NCI-H187 treated with DMSO at 0.1 percent for 48 hours (cell line): Measurements from ENCODE around the gene VAT1.
A peak's percentile ranks its signal among the peaks of the same experiment; 100 is the strongest.
"Not testable (repeated sequence)": the region's sequence is repeated elsewhere in the genome, so short reads cannot be mapped to it uniquely, and the experiment has no call there.

Source experiments
- DNase-seq: peaks from one replicate; lab custom pipeline; 2025; lab: John Stamatoyannopoulos, UW

Gene VAT1

DNA sequence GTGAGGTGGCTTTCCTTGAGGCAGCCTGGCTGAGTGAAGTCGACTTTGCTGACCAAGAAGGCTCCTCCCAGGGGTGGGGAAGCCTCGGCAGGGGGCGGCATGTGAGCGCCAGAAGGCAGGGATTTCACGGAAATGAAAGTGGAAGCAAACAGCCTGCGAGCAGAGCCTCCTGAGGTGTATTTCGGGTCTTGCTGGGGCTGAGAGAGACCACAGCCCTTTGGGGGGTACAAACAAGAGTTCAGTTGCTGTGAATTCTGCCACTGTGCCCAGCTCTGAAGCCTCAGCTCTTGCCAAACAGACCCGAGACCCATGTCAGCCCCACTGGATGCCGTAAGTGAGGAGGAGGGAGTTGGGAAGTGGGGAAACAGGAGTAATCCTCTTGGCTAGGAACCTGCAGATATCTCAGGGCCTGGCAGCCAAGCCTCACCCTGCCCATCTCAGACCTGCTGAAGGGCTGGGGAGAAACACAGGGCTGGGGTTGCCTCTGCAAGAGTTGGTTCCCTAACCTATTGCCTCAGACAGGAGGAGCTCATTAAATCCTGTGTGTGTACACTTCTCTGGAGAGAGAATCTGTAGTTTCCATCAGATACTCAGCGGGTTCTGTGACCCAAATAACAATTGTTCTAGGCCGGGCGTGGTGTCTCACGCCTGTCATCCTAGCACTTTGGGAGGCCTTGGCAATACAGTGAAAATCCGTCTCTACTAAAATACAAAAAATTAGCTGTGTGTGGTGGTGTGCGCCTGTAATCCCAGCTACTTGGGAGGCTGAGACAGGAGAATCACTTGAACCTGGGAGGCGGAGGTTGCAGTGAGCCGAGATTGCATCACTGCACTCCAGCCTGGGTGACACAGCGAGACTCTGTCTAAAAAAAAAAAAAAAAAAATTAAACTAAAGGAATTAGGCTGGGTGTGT, 15.3 kb downstream of the VAT1 start, which contains the start of gene IFI35:
TSS of gene IFI35 (plus strand) at position 146 of the 913 bp plus-strand sequence. CDS start at position 310, 164 bp downstream.
- DNase-seq = no peak

DNA sequence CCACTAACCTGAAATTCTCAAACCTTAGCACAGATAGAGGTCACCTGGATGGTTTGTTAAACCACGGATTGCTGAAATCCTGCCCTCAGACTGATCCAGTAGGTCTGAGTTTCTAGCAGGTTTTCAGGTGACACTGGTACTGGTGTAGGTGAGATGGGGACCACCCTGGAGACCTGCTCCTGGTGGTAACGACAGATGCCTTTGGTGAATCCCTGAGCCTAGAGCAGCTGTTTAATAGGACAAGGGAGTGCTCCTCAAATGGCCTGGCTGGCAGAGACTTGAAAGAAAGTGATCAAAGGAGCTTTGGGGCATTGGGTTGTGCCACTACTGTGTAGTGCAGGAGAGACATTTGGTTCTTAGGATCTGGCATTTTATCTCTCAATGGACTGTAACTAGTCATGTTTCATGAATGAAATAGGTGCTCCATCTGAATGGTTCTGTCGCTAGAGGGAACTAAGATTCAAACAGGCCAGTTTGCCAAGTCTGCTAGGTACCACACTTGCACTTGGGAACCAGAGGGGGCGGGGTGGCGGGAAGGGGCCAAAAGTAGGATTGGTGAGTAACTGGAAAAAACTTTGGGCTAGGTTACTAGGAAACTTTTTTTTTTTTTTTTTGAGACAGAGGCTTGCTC, 18.5 kb downstream of the VAT1 start:
- DNase-seq = no peak

- not testable (repeated sequence) for DNase-seq
Measured at GRCh38 chr17:43000894-43001293, 21.3 kb downstream of the VAT1 start.

- no peak for DNase-seq
Measured at GRCh38 chr17:42999003-42999525, 23.1 kb downstream of the VAT1 start.

- peak; percentile 93 for DNase-seq
Measured at GRCh38 chr17:42997984-42998938, 23.9 kb downstream of the VAT1 start, which contains the start of gene RPL27. TSS of gene RPL27 (plus strand) at chr17:42998419. CDS start at chr17:42998751, 332 bp downstream.

GRCh38 chr17:42997390-42997983, 24.7 kb downstream of the VAT1 start:
- DNase-seq = no peak

- DNase-seq = not testable (repeated sequence)
Measured at GRCh38 chr17:42993913-42994312, 28.3 kb downstream of the VAT1 start.

GRCh38 chr17:42992872-42993271, 29.3 kb downstream of the VAT1 start:
- DNase-seq = no peak

GRCh38 chr17:42991471-42991870, 30.7 kb downstream of the VAT1 start:
- no peak for DNase-seq

GRCh38 chr17:42989726-42990652, 32.2 kb downstream of the VAT1 start:
- no peak for DNase-seq

GRCh38 chr17:42989141-42989540, 33.0 kb downstream of the VAT1 start:
- no peak for DNase-seq

GRCh38 chr17:42985225-42985624, 37.0 kb downstream of the VAT1 start:
- no peak for DNase-seq

DNA sequence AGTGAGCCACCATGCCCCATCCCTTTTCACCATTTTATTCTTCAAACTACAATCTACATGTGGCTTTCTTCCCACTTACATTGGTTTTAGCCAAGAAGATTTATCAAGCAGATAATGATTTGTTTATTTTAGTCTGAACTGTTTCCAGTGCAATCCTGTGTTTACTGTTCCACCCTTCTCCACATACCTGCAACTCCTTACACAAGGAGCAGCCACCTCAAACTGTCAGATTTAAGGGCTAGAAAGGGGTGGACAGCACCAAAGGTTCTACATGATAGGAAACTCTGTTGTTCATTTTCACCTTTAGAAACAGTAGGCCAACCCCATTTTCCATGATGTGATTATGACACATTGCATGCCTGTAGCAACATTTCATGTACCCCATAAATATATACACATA, 39.9 kb downstream of the VAT1 start:
- DNase-seq = no peak

- DNase-seq = no peak
Measured at GRCh38 chr17:42980766-42981397, 41.3 kb downstream of the VAT1 start.

GRCh38 chr17:42980274-42980765, 41.9 kb downstream of the VAT1 start, which contains the start of gene RUNDC1:
TSS of gene RUNDC1 (plus strand) at chr17:42980565. CDS start at chr17:42980577, 12 bp downstream.
- DNase-seq = peak; percentile 34

DNA sequence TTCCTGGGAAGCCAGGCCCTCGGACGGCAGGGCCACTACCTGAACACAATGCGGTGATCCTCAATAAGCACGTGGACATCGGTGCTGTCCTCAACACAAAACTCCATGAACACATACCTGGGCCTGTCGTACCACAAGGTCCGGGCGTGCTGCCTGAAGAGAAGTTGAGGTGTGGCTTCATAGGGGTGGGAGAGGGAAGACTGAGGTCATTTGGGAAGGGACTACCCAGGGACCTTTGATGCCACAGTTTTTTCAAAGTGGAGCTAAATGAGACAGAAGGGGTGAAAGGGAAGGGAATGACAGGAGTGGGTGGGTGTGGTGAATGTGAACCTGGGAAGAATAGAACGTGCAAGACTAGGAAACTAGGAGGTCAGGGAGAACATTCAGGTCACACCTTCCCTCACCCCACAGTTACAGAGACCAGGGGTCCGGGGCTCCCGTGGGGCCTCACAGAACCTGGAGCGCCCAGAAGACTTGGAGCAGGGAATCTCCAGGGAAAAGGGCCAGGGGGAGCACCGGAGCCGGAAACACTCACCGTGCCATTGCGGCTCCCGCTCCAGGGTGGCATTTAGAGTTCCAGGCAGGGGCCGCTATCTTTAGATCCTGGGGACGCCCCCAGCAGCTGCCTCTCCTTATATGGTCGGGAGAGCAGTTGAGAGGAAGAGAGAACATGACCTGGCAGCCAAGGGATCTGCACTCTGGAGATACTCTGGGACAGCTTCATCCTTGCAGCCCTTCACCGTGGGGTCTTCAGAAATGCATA, 42.5 kb downstream of the VAT1 start, which contains the start of gene PTGES3L:
TSS of gene PTGES3L (minus strand) at position 570 of the 763 bp plus-strand sequence. CDS start at position 543, 27 bp downstream.
- no peak for DNase-seq

DNA sequence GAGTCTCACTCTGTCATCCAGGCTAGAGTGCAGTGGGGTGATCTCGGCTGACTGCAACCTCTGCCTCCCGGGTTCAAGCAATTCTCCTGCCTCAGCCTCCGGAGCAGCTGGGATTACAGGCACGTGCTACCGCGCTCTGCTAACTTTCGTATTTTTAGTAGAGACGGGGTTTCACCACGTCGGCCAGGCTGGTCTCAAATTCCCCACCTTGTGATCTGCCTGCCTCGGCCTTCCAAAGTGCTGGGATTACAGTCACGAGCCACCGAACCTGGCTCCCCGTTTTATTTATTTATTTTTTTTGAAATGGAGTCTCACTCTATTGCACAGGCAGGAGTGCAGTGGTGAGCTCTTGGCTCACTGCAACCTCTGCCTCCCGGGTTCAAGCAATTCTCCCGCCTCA, 46.5 kb downstream of the VAT1 start:
- DNase-seq = not testable (repeated sequence)

- no peak for DNase-seq
Measured at GRCh38 chr17:42975265-42975664, 46.9 kb downstream of the VAT1 start.
